Astrocyte (in vitro differentiated cells and primary cell): Measurements from ENCODE around the gene THAP2.

Experiments used
- CTCF ChIP-seq: IDR thresholded peaks from 2 replicates; pipeline ENCODE4 v1.5.1; 2011; ENCODE audit warnings: low read depth, mild to moderate bottlenecking, inconsistent platforms, low read length, moderate library complexity; ENCODE audit not compliant: insufficient read depth
- EZH2 ChIP-seq: IDR thresholded peaks from 2 replicates; pipeline ENCODE4 v1.6.1; 2012; ENCODE audit warnings: mild to moderate bottlenecking, low read length, inconsistent platforms; ENCODE audit not compliant: insufficient read depth

GRCh38 chr12:71727958-71728357, 63.9 kb downstream of the THAP2 start:
- TF ChIP-seq CTCF (no peak), EZH2 (no peak)
